Measurements from ENCODE around the gene TNPO2.

DNA sequence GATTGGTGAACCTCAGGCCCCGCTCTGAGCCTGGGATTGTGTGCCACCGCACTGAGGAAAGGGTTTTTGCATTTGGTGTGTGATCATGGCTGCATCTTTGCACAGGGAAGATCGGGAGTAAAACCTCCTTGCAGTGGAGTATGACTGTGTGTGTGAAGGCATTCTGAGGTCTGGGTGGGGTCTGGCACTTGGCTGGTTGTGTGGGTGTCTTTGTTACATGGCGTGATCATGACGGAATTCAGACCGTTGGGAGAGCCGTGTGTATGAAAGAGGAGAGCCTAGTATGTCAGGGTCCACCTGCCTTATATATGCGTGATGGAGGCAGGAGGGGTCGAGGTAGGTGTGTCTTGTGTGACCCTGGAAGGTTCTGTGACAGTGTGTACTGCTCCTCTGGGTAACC, 27.1 kb upstream of the TNPO2 start:
- TF ChIP-seq, protein P1, sequence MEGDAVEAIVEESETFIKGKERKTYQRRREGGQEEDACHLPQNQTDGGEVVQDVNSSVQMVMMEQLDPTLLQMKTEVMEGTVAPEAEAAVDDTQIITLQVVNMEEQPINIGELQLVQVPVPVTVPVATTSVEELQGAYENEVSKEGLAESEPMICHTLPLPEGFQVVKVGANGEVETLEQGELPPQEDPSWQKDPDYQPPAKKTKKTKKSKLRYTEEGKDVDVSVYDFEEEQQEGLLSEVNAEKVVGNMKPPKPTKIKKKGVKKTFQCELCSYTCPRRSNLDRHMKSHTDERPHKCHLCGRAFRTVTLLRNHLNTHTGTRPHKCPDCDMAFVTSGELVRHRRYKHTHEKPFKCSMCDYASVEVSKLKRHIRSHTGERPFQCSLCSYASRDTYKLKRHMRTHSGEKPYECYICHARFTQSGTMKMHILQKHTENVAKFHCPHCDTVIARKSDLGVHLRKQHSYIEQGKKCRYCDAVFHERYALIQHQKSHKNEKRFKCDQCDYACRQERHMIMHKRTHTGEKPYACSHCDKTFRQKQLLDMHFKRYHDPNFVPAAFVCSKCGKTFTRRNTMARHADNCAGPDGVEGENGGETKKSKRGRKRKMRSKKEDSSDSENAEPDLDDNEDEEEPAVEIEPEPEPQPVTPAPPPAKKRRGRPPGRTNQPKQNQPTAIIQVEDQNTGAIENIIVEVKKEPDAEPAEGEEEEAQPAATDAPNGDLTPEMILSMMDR (IDR thresholded peaks at IDR 0.05; ENCODE audit: insufficient read depth, low read depth, low read length) = no peak
- TF ChIP-seq EZH2 (IDR thresholded peaks at IDR 0.05; ENCODE audit: insufficient read depth, low read length) = no peak

All from astrocyte (in vitro differentiated cells and primary cell).